B cell (primary cell): ENCODE results near the gene KCND3.

ENCODE experiments used
- CTCF ChIP-seq: fragments of 200-600 bp; IDR thresholded peaks from one replicate; pipeline ENCODE4 v1.8.0; 2022; ENCODE audit warnings: antibody characterized with exemption, mild to moderate bottlenecking
- EZH2 ChIP-seq: IDR thresholded peaks from 2 replicates; pipeline ENCODE4 v1.6.1; 2012; ENCODE audit warnings: borderline replicate concordance, low read depth, mild to moderate bottlenecking, moderate library complexity, low read length; ENCODE audit not compliant: insufficient read depth, poor library complexity, severe bottlenecking

- TF ChIP-seq CTCF (no peak), EZH2 (no peak)
Measured at GRCh38 chr1:111855260-111855659, 134.2 kb downstream of the KCND3 start.
